GM23338 (cell line): ENCODE measurements around the gene CHN2.

Experiments used
- CREB1 ChIP-seq: fragments of 250-450 bp; sonication (Bioruptor Pico); IDR thresholded peaks from 2 replicates; pipeline ENCODE4 v1.5.0; 2020; ENCODE audit warnings: low read depth, mild to moderate bottlenecking, moderate library complexity
- EZH2 ChIP-seq: fragments of 200-600 bp; sonication (generic); IDR thresholded peaks from one replicate; pipeline ENCODE4 v1.8.0; 2017; ENCODE audit warnings: antibody characterized with exemption, mild to moderate bottlenecking, low read depth; ENCODE audit not compliant: unreplicated experiment
- JUNB ChIP-seq: IDR thresholded peaks from one replicate; pipeline ENCODE4 v1.6.1; 2016; ENCODE audit warnings: antibody characterized with exemption; ENCODE audit not compliant: unreplicated experiment
- POLR2AphosphoS5 ChIP-seq: IDR thresholded peaks from 2 replicates; pipeline ENCODE4 v1.6.1; 2016; ENCODE audit warnings: antibody characterized with exemption, low read depth
- REST ChIP-seq: IDR thresholded peaks from one replicate; pipeline ENCODE4 v1.6.1; 2018; ENCODE audit warnings: antibody characterized with exemption; ENCODE audit not compliant: unreplicated experiment
- TF ChIP-seq, protein P1 (sequence below), 2 experiments: fragments of 200-600 bp in 1 of 2; sonication (generic) in 1 of 2; conservative IDR thresholded peaks; 2 replicates each; pipeline versions ENCODE4 v1.5.1 to v1.6.1; 2016 to 2017; ENCODE audit warnings: antibody characterized with exemption in 2 of 2, low read depth in 2 of 2, mild to moderate bottlenecking in 2 of 2, moderate library complexity in 1 of 2

GRCh38 chr7:29435902-29436301, 241.3 kb downstream of the CHN2 start:
- TF ChIP-seq REST = no peak
- TF ChIP-seq, protein P1, sequence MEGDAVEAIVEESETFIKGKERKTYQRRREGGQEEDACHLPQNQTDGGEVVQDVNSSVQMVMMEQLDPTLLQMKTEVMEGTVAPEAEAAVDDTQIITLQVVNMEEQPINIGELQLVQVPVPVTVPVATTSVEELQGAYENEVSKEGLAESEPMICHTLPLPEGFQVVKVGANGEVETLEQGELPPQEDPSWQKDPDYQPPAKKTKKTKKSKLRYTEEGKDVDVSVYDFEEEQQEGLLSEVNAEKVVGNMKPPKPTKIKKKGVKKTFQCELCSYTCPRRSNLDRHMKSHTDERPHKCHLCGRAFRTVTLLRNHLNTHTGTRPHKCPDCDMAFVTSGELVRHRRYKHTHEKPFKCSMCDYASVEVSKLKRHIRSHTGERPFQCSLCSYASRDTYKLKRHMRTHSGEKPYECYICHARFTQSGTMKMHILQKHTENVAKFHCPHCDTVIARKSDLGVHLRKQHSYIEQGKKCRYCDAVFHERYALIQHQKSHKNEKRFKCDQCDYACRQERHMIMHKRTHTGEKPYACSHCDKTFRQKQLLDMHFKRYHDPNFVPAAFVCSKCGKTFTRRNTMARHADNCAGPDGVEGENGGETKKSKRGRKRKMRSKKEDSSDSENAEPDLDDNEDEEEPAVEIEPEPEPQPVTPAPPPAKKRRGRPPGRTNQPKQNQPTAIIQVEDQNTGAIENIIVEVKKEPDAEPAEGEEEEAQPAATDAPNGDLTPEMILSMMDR (conservative IDR thresholded peaks at IDR 0.05; ENCODE audit: low read depth in 2 of 2) = no peak
- no peak for TF ChIP-seq CREB1 (CRISPR knock-in tag)
- no peak for TF ChIP-seq JUNB
- TF ChIP-seq POLR2AphosphoS5 = no peak
- no peak for TF ChIP-seq EZH2
